22Rv1 (cell line): Measurements from ENCODE around the gene GSK3B.
"Not testable (repeated sequence)": the region's sequence is repeated elsewhere in the genome, so short reads cannot be mapped to it uniquely, and the experiment has no call there.

Source experiments
- H3K27ac ChIP-seq: fragments of 450-650 bp; 2 replicates; pipeline ENCODE4 v1.5.1; 2017
- ZFX ChIP-seq: fragments of 450-650 bp; IDR thresholded peaks from 2 replicates; pipeline ENCODE4 v1.6.1; 2017; ENCODE audit warnings: antibody characterized with exemption, borderline replicate concordance
- TF ChIP-seq, protein P1 (sequence below): fragments of 450-650 bp; IDR thresholded peaks from 2 replicates; pipeline ENCODE4 v1.5.1; 2017; ENCODE audit warnings: mild to moderate bottlenecking

Gene GSK3B

GRCh38 chr3:120017692-120018091 is 76.6 kb downstream of the GSK3B start:
- TF ChIP-seq, protein P1, sequence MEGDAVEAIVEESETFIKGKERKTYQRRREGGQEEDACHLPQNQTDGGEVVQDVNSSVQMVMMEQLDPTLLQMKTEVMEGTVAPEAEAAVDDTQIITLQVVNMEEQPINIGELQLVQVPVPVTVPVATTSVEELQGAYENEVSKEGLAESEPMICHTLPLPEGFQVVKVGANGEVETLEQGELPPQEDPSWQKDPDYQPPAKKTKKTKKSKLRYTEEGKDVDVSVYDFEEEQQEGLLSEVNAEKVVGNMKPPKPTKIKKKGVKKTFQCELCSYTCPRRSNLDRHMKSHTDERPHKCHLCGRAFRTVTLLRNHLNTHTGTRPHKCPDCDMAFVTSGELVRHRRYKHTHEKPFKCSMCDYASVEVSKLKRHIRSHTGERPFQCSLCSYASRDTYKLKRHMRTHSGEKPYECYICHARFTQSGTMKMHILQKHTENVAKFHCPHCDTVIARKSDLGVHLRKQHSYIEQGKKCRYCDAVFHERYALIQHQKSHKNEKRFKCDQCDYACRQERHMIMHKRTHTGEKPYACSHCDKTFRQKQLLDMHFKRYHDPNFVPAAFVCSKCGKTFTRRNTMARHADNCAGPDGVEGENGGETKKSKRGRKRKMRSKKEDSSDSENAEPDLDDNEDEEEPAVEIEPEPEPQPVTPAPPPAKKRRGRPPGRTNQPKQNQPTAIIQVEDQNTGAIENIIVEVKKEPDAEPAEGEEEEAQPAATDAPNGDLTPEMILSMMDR, result no peak
- no peak for TF ChIP-seq ZFX
- no peak overlapping the region for H3K27ac ChIP-seq

DNA sequence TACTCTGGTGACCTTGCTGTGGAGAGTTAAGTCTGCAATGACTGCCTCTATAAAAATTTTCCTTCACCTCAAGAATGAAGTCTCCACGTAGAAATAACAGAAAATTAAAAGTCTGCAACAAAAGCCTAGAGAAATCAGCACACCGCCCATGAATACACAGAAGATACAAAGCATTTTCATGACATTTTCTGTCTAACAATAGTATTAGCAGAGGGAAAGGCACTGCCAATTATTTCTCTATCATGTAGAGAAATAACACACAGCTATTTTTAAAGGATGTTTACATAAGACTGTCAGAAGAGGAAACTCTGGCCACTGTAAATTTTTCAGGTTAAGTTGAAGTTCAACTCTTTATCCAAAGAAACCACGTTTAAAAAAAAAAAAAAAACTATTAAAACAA is 80.8 kb downstream of the GSK3B start:
- H3K27ac ChIP-seq, result no peak overlapping the region
- TF ChIP-seq, protein P1, result no peak
- no peak for TF ChIP-seq ZFX

DNA sequence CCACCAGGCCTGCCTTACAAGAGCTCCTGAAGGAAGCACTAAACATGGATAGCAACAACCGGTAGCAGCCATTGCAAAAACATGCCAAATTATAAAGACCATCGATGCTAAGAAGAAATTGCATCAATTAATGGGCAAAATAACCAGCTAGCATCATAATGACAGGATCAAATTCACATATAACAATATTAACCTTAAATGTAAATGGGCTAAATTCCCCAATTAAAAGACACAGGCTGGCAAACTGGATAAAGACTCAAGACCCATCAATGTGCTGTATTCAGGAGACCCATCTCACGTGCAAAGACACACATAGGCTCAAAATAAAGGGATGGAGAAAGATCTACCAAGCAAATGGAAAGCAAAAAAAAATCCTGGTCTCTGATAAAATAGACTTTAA is 88.5 kb downstream of the GSK3B start:
- not testable (repeated sequence) for H3K27ac ChIP-seq

- H3K27ac ChIP-seq, result not testable (repeated sequence)
Observed at GRCh38 chr3:120004008-120004498, 90.2 kb downstream of the GSK3B start.

DNA sequence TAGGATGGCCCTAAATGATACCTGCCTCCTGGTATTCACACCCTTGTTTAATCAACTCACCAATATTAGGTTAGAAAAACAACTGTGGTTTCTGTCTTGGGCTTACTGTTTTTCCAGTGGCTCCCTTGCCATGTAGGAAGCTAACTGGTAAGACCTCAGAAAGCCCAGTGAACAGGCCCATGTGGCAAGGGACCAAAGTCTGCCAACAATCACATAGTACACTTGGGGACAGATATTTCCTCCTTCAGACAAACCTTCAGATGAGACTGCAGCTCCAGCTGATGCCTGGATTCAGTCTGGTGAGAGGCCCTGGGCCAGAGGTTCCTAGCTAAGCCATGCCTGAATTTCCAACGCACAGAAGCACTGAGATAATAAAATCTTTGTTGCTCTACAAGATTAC is 96.1 kb downstream of the GSK3B start:
- H3K27ac ChIP-seq, result no peak overlapping the region
- TF ChIP-seq, protein P1, result no peak
- TF ChIP-seq ZFX, result no peak

- no peak overlapping the region for H3K27ac ChIP-seq
- TF ChIP-seq, protein P1, result no peak
- no peak for TF ChIP-seq ZFX
Observed at GRCh38 chr3:119990888-119991287, 103.4 kb downstream of the GSK3B start.

DNA sequence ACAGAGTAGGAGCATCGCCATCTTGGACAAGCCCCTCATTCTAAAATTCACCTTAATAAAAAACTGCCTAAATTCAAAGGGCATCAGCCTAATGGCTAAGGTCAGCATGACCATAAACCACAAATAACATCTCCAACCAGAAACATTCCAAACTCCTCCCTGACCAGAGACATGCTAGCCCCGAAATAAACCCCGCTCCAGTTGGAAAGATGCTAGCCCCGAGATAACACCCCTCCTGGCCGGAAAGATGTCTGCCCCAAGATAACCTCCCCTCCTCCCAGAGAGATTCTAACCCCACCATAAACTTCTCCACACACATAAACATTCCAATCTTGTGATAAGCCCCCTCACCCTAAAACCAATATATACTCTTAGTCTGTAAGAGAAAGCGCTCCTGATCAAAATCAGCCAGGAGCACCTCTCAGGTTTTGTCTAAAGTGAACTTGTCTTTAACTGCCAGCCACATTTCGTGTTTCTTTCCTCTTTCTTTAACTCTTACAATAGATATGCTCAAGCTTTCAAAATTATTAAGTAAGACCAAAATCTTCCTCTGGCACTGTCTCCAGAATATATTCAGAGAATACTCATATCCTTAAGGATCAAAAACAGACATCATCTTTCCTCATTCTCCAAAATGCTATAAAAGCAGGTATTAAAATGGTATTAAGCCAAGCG is 104.1 kb downstream of the GSK3B start:
- no peak for TF ChIP-seq ZFX
- TF ChIP-seq, protein P1, result no peak
- no peak overlapping the region for H3K27ac ChIP-seq

GRCh38 chr3:119986812-119987211 is 107.4 kb downstream of the GSK3B start:
- H3K27ac ChIP-seq, result not testable (repeated sequence)

DNA sequence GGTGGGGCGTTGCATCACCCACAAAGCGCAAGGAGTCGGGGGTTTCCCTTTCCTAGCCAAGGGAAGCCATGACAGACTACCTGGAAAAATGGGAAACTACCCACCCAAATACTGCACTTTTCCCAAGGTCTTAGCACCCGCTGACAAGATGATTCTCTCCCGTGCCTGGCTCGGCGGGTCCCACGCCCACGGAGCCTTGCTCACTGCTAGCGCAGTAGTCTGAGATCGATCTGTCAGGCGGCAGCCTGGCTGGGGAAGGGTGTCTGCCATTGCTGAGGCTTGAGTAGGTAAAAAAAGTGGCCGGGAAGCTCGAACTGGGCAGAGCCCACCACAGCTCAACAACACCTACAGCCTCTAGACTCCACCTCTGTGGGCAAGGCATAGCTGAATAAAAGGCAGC is 112.9 kb downstream of the GSK3B start:
- no peak overlapping the region for H3K27ac ChIP-seq
- TF ChIP-seq, protein P1, result no peak
- no peak for TF ChIP-seq ZFX
